HepG2 (cell line): ENCODE results near the gene PLIN5.

Source experiments
- CEBPB ChIP-seq: IDR thresholded peaks from 2 replicates; pipeline ENCODE4 v1.6.1; 2011; ENCODE audit warnings: low read depth, low read length, improper control_type of control experiment, borderline replicate concordance
- DPF2 ChIP-seq: sonication (generic); formaldehyde crosslinking; IDR thresholded peaks from 2 replicates; pipeline ENCODE4 v1.4.0; 2020; ENCODE audit warnings: mild to moderate bottlenecking, low read depth, missing genetic modification reagents, borderline replicate concordance
- FIP1L1 ChIP-seq: fragments of 200-400 bp; formaldehyde crosslinking; IDR thresholded peaks from 2 replicates; pipeline ENCODE4 v1.6.1; 2018; ENCODE audit warnings: low read depth, mild to moderate bottlenecking, low read length, moderate library complexity, borderline replicate concordance; ENCODE audit not compliant: insufficient read depth
- GABPA ChIP-seq, 2 experiments: IDR thresholded peaks; 2 replicates each; pipeline ENCODE4 v1.6.1; 2011 to 2016; ENCODE audit warnings: low read depth in 2 of 2, low read length in 1 of 2, missing biosample characterization in 1 of 2, missing genetic modification characterization in 1 of 2
- KDM1A ChIP-seq: IDR thresholded peaks from 2 replicates; pipeline ENCODE4 v1.6.1; 2016; ENCODE audit warnings: missing compliant biosample characterization
- NR3C1 ChIP-seq: sonication (generic); formaldehyde crosslinking; IDR thresholded peaks from 2 replicates; pipeline ENCODE4 v1.4.0; 2020; ENCODE audit warnings: missing genetic modification reagents
- THAP7 ChIP-seq: sonication (generic); formaldehyde crosslinking; IDR thresholded peaks from 2 replicates; pipeline ENCODE4 v1.8.1; 2023; ENCODE audit warnings: mild to moderate bottlenecking, missing genetic modification reagents
- ZBED4 ChIP-seq: sonication (generic); formaldehyde crosslinking; IDR thresholded peaks from 2 replicates; pipeline ENCODE4 v1.4.0; 2020; ENCODE audit warnings: missing genetic modification reagents, borderline replicate concordance
- ZBTB10 ChIP-seq: sonication (generic); formaldehyde crosslinking; IDR thresholded peaks from 2 replicates; pipeline ENCODE4 v1.4.0; 2020; ENCODE audit warnings: missing genetic modification reagents, borderline replicate concordance
- ZFP41 ChIP-seq: sonication (generic); formaldehyde crosslinking; IDR thresholded peaks from 2 replicates; pipeline ENCODE4 v1.4.0; 2020; ENCODE audit warnings: mild to moderate bottlenecking, missing genetic modification reagents, borderline replicate concordance

GRCh38 chr19:4525563-4526002, 9.4 kb downstream of the PLIN5 start:
- no peak for TF ChIP-seq GABPA (IDR thresholded peaks at IDR 0.05; ENCODE audit: low read depth, low read length)
- TF ChIP-seq GABPA (CRISPR knock-in tag; IDR thresholded peaks at IDR 0.05; ENCODE audit: low read depth) = no peak
- TF ChIP-seq KDM1A = no peak
- no peak for TF ChIP-seq THAP7
- TF ChIP-seq NR3C1 (CRISPR knock-in tag) = no peak
- no peak for TF ChIP-seq CEBPB
- TF ChIP-seq DPF2 (CRISPR knock-in tag) = no peak
- TF ChIP-seq ZBED4 (CRISPR knock-in tag) = no peak
- TF ChIP-seq ZFP41 (CRISPR knock-in tag) = no peak
- TF ChIP-seq ZBTB10 = no peak
- TF ChIP-seq FIP1L1 = no peak
